PC-9 (cell line): ENCODE results near the gene STEAP3.

Experiments
- CTCF ChIP-seq: fragments of 200-600 bp; sonication (generic); conservative IDR thresholded peaks from 2 replicates; pipeline ENCODE4 v1.6.1; 2017; ENCODE audit warnings: mixed run types, antibody characterized with exemption, mild to moderate bottlenecking, moderate library complexity
- EZH2 ChIP-seq: fragments of 200-600 bp; sonication (generic); IDR thresholded peaks from 2 replicates; pipeline ENCODE4 v1.8.0; 2017; ENCODE audit warnings: antibody characterized with exemption, low read depth

- TF ChIP-seq CTCF (no peak), EZH2 (no peak)
Measured at GRCh38 chr2:119288576-119288975, 64.9 kb downstream of the STEAP3 start.
